ENCODE results near the gene AWAT1. TPM values are rescaled to one million over a fixed set of nuclear protein-coding genes. Genes with fewer than 3 reads are reported as not detected.

The AWAT1 gene
- polyA plus RNA-seq (not detected in 2 replicates), polyA minus RNA-seq (not detected in 2 replicates)

GRCh38 chrX:70234355-70234754 lies at the start of gene AWAT1:
Gene AWAT1 (plus strand): TSS chrX:70234655. CDS start chrX:70234696, 41 bp downstream.
- no peaks in the 10 kb centered on the region for H3K79me2 ChIP-seq (replicated peaks; ENCODE audit: insufficient read depth, low read length)
- no peaks in the 10 kb centered on the region for H3K36me3 ChIP-seq (ENCODE audit: insufficient read depth, low read length)
- no peak for TF ChIP-seq POLR2AphosphoS5 (IDR thresholded peaks at IDR 0.05)
- no peak within 1 kb of the TSS for H3K4me3 ChIP-seq (ENCODE audit: low read length)
- H3K27me3 ChIP-seq (ENCODE audit: insufficient read depth, low read depth, low read length): no peaks in the 10 kb centered on the region
- no peak within 1 kb of the TSS for H3K27ac ChIP-seq (ENCODE audit: low read length)
- H3K9ac ChIP-seq (ENCODE audit: low read length): no peak within 1 kb of the TSS
- no peak within 1 kb of the TSS for H3K4me2 ChIP-seq (ENCODE audit: low read length)
- H4K20me1 ChIP-seq (ENCODE audit: insufficient read depth): no peaks in the 10 kb centered on the region
- H3F3A ChIP-seq (ENCODE audit: insufficient read depth, low read length, poor library complexity, severe bottlenecking): no peaks in the 10 kb centered on the region
- H2AFZ ChIP-seq (ENCODE audit: low read depth, low read length): no peak within 1 kb of the TSS
- no peaks in the 10 kb centered on the region for H3K9me3 ChIP-seq (ENCODE audit: low read length)
- no peaks in the 10 kb centered on the region for H3K9me2 ChIP-seq (ENCODE audit: insufficient read depth, low read length)

GRCh38 chrX:70190225-70190624 lies 44.2 kb upstream of the AWAT1 start:
- no peaks in the 10 kb centered on the region for H4K20me1 ChIP-seq (ENCODE audit: insufficient read depth)
- no peaks in the 10 kb centered on the region for H3K27me3 ChIP-seq (ENCODE audit: insufficient read depth, low read depth, low read length)
- no peak overlapping the region for H3K4me3 ChIP-seq (ENCODE audit: low read length)
- no peaks in the 10 kb centered on the region for H3K36me3 ChIP-seq (ENCODE audit: insufficient read depth, low read length)
- no peak overlapping the region for H3K4me2 ChIP-seq (ENCODE audit: low read length)
- no peak overlapping the region for H3K27ac ChIP-seq (ENCODE audit: low read length)
- H2AFZ ChIP-seq (ENCODE audit: low read depth, low read length): no peak overlapping the region
- no peaks in the 10 kb centered on the region for H3K9me3 ChIP-seq (ENCODE audit: low read length)
- no peaks in the 10 kb centered on the region for H3K9me2 ChIP-seq (ENCODE audit: insufficient read depth, low read length)
- no peak overlapping the region for H3K9ac ChIP-seq (ENCODE audit: low read length)
- H3F3A ChIP-seq (ENCODE audit: insufficient read depth, low read length, poor library complexity, severe bottlenecking): no peaks in the 10 kb centered on the region
- no peak for TF ChIP-seq RAD21 (conservative IDR thresholded peaks at IDR 0.05)
- no peak for TF ChIP-seq MXI1 (conservative IDR thresholded peaks at IDR 0.05; ENCODE audit: poor library complexity, severe bottlenecking)
- no peak for TF ChIP-seq TAF1 (IDR thresholded peaks at IDR 0.05; ENCODE audit: low read depth)
- no peak for TF ChIP-seq SMC3 (conservative IDR thresholded peaks at IDR 0.05; ENCODE audit: poor library complexity)
- no peak for TF ChIP-seq REST (IDR thresholded peaks at IDR 0.05; ENCODE audit: borderline replicate concordance)
- no peak for TF ChIP-seq POLR2AphosphoS5 (IDR thresholded peaks at IDR 0.05)
- TF ChIP-seq EZH2 (IDR thresholded peaks at IDR 0.05; ENCODE audit: borderline replicate concordance, insufficient read depth, low read length, poor library complexity, severe bottlenecking): no peak
- TF ChIP-seq CTCF (IDR thresholded peaks at IDR 0.05; ENCODE audit: poor library complexity, severe bottlenecking): no peak
- no peak for TF ChIP-seq EP300 (conservative IDR thresholded peaks at IDR 0.05; ENCODE audit: poor library complexity, severe bottlenecking)
- no peaks in the 10 kb centered on the region for H3K79me2 ChIP-seq (replicated peaks; ENCODE audit: insufficient read depth, low read length)

Data from neural cell (in vitro differentiated cells).